GM12878 (cell line): Measurements from ENCODE around the gene DPYSL3. TPM values are rescaled to one million over a fixed set of nuclear protein-coding genes. Genes with fewer than 3 reads are reported as not detected.

Source experiments
- ATAC-seq: fragments of 200-7000 bp; cut with Tn5 transposase; 3 replicates; pipeline ENCODE4 v1.9.1; 2020; ENCODE audit warnings: mild to moderate bottlenecking, moderate library complexity
- BruUV-seq: library from RNA; stranded (reverse); fragments of 400-500 nt; replicated peaks from 2 replicates; lab custom pipeline; 2021; lab: Mats Ljungman, UMichigan
- CTCF ChIA-PET: fragments of 300-600 bp; sonication (Branson Sonifier 250); formaldehyde crosslinking; extraction: SDS; loops from one replicate; lab custom pipeline; 2021; ENCODE audit warnings: inconsistent platforms; lab: Yijun Ruan, JAX
- POLR2A ChIA-PET: fragments of 350-600 bp; formaldehyde crosslinking; extraction: SDS; loops from one replicate; lab custom pipeline; 2021; ENCODE audit warnings: inconsistent platforms; lab: Charles Lee
- RAD21 ChIA-PET: fragments of 300-600 bp; sonication (Branson Sonifier 250); formaldehyde crosslinking; loops from one replicate; lab custom pipeline; 2023; ENCODE audit warnings: antibody characterized with exemption; ENCODE audit not compliant: unreplicated experiment; lab: Charles Lee
- SMC1A ChIA-PET: fragments of 300-600 bp; sonication (Branson Sonifier 250); formaldehyde crosslinking; loops from one replicate; lab custom pipeline; 2023; ENCODE audit not compliant: unreplicated experiment, uncharacterized antibody; lab: Charles Lee
- DNase-seq: peaks from one replicate; pipeline ENCODE4 v3.0.0-alpha.2; 2011; ENCODE audit warnings: low read depth, low spot score
- FAIRE-seq: peaks from 3 replicates; lab custom pipeline; 2011; peaks lifted over from hg19 to GRCh38; lab: Jason Lieb, UNC
- H2AFZ ChIP-seq: 2 replicates; pipeline ENCODE4 v1.6.0; 2011; ENCODE audit warnings: low read depth, low read length, control low read depth; ENCODE audit not compliant: control insufficient read depth
- H3K27ac ChIP-seq: 2 replicates; pipeline ENCODE4 v1.5.1; 2011; ENCODE audit warnings: control low read depth; ENCODE audit not compliant: control insufficient read depth, insufficient read depth
- H3K27me3 ChIP-seq, 2 experiments: replicated peaks in 1 of 2; 2 replicates each; pipeline versions ENCODE4 v1.6.0 to v1.6.1; 2011; ENCODE audit warnings: low read length in 1 of 2; ENCODE audit not compliant: control insufficient read depth in 2 of 2, insufficient read depth in 2 of 2
- H3K36me3 ChIP-seq, 2 experiments: 2 replicates each; pipeline ENCODE4 v1.5.1; 2011; ENCODE audit warnings: low read length in 1 of 2; ENCODE audit not compliant: control insufficient read depth in 2 of 2, insufficient read depth in 2 of 2
- H3K4me1 ChIP-seq: 2 replicates; pipeline ENCODE4 v1.6.1; 2011; ENCODE audit warnings: mild to moderate bottlenecking, low read length, moderate library complexity, mixed read lengths; ENCODE audit not compliant: control insufficient read depth, insufficient read depth
- H3K4me2 ChIP-seq: 2 replicates; pipeline ENCODE4 v1.6.0; 2011; ENCODE audit warnings: control low read depth; ENCODE audit not compliant: control insufficient read depth, insufficient read depth
- H3K4me3 ChIP-seq: fragments of 200-600 bp; sonication (generic); 2 replicates; pipeline ENCODE4 v1.5.1; 2016
- H3K79me2 ChIP-seq: 2 replicates; pipeline ENCODE4 v1.6.0; 2011; ENCODE audit warnings: low read length; ENCODE audit not compliant: control insufficient read depth, insufficient read depth
- H3K9ac ChIP-seq: 2 replicates; pipeline ENCODE4 v1.8.0; 2011; ENCODE audit warnings: low read length, control low read depth, mixed read lengths; ENCODE audit not compliant: control insufficient read depth, insufficient read depth
- H3K9me3 ChIP-seq: replicated peaks from 3 replicates; pipeline ENCODE4 v1.5.1; 2011; ENCODE audit warnings: mild to moderate bottlenecking, low read length; ENCODE audit not compliant: control insufficient read depth, insufficient read depth
- H4K20me1 ChIP-seq: 2 replicates; pipeline ENCODE4 v1.6.0; 2011; ENCODE audit not compliant: control insufficient read depth, insufficient read depth
- ATF3 ChIP-seq: IDR thresholded peaks from 2 replicates; pipeline ENCODE4 v1.6.1; 2011; ENCODE audit warnings: low read depth, mild to moderate bottlenecking, low read length, moderate library complexity, borderline replicate concordance; ENCODE audit errors: extremely low read depth
- CREM ChIP-seq: IDR thresholded peaks from 2 replicates; pipeline ENCODE4 v1.6.1; 2014; ENCODE audit warnings: antibody characterized with exemption, low read depth
- FOXK2 ChIP-seq: fragments of 450-650 bp; IDR thresholded peaks from 2 replicates; pipeline ENCODE4 v1.6.1; 2017; ENCODE audit warnings: mild to moderate bottlenecking, moderate library complexity
- IKZF1 ChIP-seq: fragments of 450-650 bp; conservative IDR thresholded peaks from 2 replicates; pipeline ENCODE4 v1.6.1; 2017; ENCODE audit warnings: antibody characterized with exemption, mild to moderate bottlenecking
- JUNB ChIP-seq: IDR thresholded peaks from 2 replicates; pipeline ENCODE4 v1.6.1; 2016; ENCODE audit warnings: antibody characterized with exemption, mild to moderate bottlenecking
- KDM1A ChIP-seq: fragments of 200-600 bp; sonication (generic); IDR thresholded peaks from 2 replicates; pipeline ENCODE4 v1.6.1; 2016; ENCODE audit warnings: borderline replicate concordance
- MTA2 ChIP-seq: fragments of 450-650 bp; IDR thresholded peaks from 2 replicates; pipeline ENCODE4 v1.6.1; 2016; ENCODE audit warnings: low read depth, mild to moderate bottlenecking, moderate library complexity
- MYB ChIP-seq: fragments of 150-350 bp; IDR thresholded peaks from 2 replicates; pipeline ENCODE4 v1.6.1; 2014; ENCODE audit warnings: mild to moderate bottlenecking, low read depth, low read length, borderline replicate concordance
- PAX5 ChIP-seq: IDR thresholded peaks from 2 replicates; pipeline ENCODE4 v1.6.1; 2011; ENCODE audit warnings: low read depth, low read length, borderline replicate concordance
- POU2F2 ChIP-seq: IDR thresholded peaks from 3 replicates; pipeline ENCODE4 v1.6.1; 2011; ENCODE audit warnings: low read depth, mild to moderate bottlenecking, low read length, borderline replicate concordance
- SIN3A ChIP-seq: IDR thresholded peaks from 2 replicates; pipeline ENCODE4 v1.6.1; 2012; ENCODE audit warnings: low read depth, low read length, improper control_type of control experiment
- SIX5 ChIP-seq: IDR thresholded peaks from 2 replicates; pipeline ENCODE4 v1.6.1; 2011; ENCODE audit warnings: mild to moderate bottlenecking, low read depth, low read length, moderate library complexity; ENCODE audit not compliant: severe bottlenecking
- SMAD5 ChIP-seq: IDR thresholded peaks from 2 replicates; pipeline ENCODE4 v1.6.1; 2016; ENCODE audit warnings: antibody characterized with exemption, low read depth
- STAT1 ChIP-seq: fragments of 450-650 bp; conservative IDR thresholded peaks from 2 replicates; pipeline ENCODE4 v1.6.1; 2014; ENCODE audit warnings: antibody characterized with exemption, mild to moderate bottlenecking
- WRNIP1 ChIP-seq: IDR thresholded peaks from 2 replicates; pipeline ENCODE4 v1.6.1; 2011; ENCODE audit warnings: low read depth, low read length, improper control_type of control experiment, borderline replicate concordance
- YY1 ChIP-seq: IDR thresholded peaks from 2 replicates; pipeline ENCODE4 v1.6.1; 2011; ENCODE audit warnings: low read depth, mild to moderate bottlenecking, low read length
- WGBS: methylation state at CpG from one replicate; pipeline ENCODE4 v1.1.6; 2016; ENCODE audit warnings: low lambda C conversion rate; ENCODE audit not compliant: insufficient replicate concordance, insufficient coverage; ENCODE audit errors: missing lambda C conversion rate; 5-methylcytosine and 5-hydroxymethylcytosine counted together
- in situ Hi-C: fragments of 300-500 bp; cut with MboI; formaldehyde crosslinking; loops from 9 replicates; pipeline ENCODE4 v1.14.3; 2018; ENCODE audit warnings: mixed read lengths
- intact Hi-C: fragments of 100-400 bp; cut with micrococcal nuclease; formaldehyde crosslinking; loops from one replicate; pipeline ENCODE4 v1.14.2; 2022; ENCODE audit not compliant: unreplicated experiment
- polyA plus RNA-seq, 11 experiments: library from polyadenylated mRNA; depleted of rRNA in 4 of 11; unstranded in 6 of 11; stranded (reverse) in 5 of 11; fragments of >200 nt; fragmentation: Nextera tagmentation in 4 of 11; fragmentation: Illumina TruSeq in 1 of 11; extraction: Ambion mirVana in 4 of 11; extraction: Trizol in 1 of 11; gene quantifications; 1 replicate in 1 of 11; 2 replicates in 10 of 11; pipeline versions ENCODE4 v1.2.1 to v1.2.3, GENCODE V29; 2011 to 2016; ENCODE audit warnings: inconsistent platforms in 2 of 11, missing spikeins in 2 of 11, low read depth in 1 of 11
- total RNA-seq, 4 experiments: library from RNA; depleted of rRNA in 3 of 4; stranded (reverse); fragments of >200 nt in 3 of 4; fragmentation: Illumina TruSeq in 1 of 4; extraction: Trizol in 1 of 4; gene quantifications; 2 replicates each; pipeline versions ENCODE4 v1.2.1 to v1.2.3, GENCODE V29; 2013 to 2021
- TF ChIP-seq, protein P1 (sequence below): fragments of 450-650 bp; IDR thresholded peaks from 2 replicates; pipeline ENCODE4 v1.6.1; 2018; ENCODE audit warnings: mild to moderate bottlenecking, low read depth, moderate library complexity; ENCODE audit not compliant: partially characterized antibody
- TF ChIP-seq, protein P2 (sequence below): fragments of 450-650 bp; IDR thresholded peaks from 2 replicates; pipeline ENCODE4 v1.6.1; 2017; ENCODE audit warnings: mild to moderate bottlenecking, moderate library complexity

Gene DPYSL3
- total and polyA plus RNA-seq, 10 of the 15 experiments (the other 5 are each of a cell fraction or from before 2014, with no cell fraction given): 0.08 to 1.5 (median 0.45) TPM; not detected in 1

DNA sequence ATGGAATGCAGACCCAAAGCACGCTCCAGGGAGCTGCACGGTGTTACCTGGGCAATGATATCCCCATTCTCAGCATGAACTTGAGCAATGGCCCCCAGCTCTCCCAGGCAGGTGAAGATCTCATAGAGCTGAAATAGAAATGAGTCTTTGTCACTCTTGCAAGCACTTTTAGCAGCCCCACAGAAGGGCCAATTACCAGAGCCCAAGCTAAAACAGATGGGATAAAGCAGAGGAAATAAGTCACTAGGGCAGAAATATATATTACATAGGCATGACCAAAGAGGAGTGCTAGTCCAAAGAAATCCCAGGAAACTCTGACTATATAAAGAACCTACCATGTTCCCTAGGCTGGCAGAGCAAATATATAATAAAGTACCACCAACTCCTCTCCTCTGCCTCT is 97.3 kb downstream of the DPYSL3 start:
- no peaks in the 10 kb centered on the region for H3K36me3 ChIP-seq
- in situ Hi-C loops: no loop called here
- H3K9ac ChIP-seq: no peak overlapping the region
- no peaks in the 10 kb centered on the region for H3K4me1 ChIP-seq
- ChIA-PET POLR2A (no interaction called here), RAD21 (no interaction called here), SMC1A (no interaction called here), CTCF (interaction anchor here (0.6 to 1.6 kb wide), 3 partner anchors 15 to 873 kb away, joined by 3 read pairs; no protein-coding TSS in a partner anchor)
- no peak overlapping the region for H3K4me3 ChIP-seq
- no peaks in the 10 kb centered on the region for H4K20me1 ChIP-seq
- no peaks in the 10 kb centered on the region for H3K27me3 ChIP-seq
- H3K27ac ChIP-seq: no peak overlapping the region
- no TSS peak for BruUV-seq
- no peaks in the 10 kb centered on the region for H3K79me2 ChIP-seq
- H3K9me3 ChIP-seq: no peaks in the 10 kb centered on the region
- WGBS: 0% methylated on average over 2 of the region's 2 CpGs
- ATAC-seq (no peak), DNase-seq (no peak), FAIRE-seq (no peak)
- H2AFZ ChIP-seq: no peak overlapping the region
- intact Hi-C loops: no loop called here
- no peak overlapping the region for H3K4me2 ChIP-seq
- TF ChIP-seq IKZF1: no peak
- TF ChIP-seq MYB: no peak
- TF ChIP-seq SIN3A: no peak
- TF ChIP-seq YY1: no peak
- TF ChIP-seq KDM1A: no peak
- no peak for TF ChIP-seq JUNB
- TF ChIP-seq SMAD5: no peak
- TF ChIP-seq, protein P1, sequence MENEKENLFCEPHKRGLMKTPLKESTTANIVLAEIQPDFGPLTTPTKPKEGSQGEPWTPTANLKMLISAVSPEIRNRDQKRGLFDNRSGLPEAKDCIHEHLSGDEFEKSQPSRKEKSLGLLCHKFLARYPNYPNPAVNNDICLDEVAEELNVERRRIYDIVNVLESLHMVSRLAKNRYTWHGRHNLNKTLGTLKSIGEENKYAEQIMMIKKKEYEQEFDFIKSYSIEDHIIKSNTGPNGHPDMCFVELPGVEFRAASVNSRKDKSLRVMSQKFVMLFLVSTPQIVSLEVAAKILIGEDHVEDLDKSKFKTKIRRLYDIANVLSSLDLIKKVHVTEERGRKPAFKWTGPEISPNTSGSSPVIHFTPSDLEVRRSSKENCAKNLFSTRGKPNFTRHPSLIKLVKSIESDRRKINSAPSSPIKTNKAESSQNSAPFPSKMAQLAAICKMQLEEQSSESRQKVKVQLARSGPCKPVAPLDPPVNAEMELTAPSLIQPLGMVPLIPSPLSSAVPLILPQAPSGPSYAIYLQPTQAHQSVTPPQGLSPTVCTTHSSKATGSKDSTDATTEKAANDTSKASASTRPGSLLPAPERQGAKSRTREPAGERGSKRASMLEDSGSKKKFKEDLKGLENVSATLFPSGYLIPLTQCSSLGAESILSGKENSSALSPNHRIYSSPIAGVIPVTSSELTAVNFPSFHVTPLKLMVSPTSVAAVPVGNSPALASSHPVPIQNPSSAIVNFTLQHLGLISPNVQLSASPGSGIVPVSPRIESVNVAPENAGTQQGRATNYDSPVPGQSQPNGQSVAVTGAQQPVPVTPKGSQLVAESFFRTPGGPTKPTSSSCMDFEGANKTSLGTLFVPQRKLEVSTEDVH: no peak
- TF ChIP-seq WRNIP1: no peak
- no peak for TF ChIP-seq FOXK2
- no peak for TF ChIP-seq MTA2
- TF ChIP-seq STAT1: no peak
- TF ChIP-seq, protein P2, sequence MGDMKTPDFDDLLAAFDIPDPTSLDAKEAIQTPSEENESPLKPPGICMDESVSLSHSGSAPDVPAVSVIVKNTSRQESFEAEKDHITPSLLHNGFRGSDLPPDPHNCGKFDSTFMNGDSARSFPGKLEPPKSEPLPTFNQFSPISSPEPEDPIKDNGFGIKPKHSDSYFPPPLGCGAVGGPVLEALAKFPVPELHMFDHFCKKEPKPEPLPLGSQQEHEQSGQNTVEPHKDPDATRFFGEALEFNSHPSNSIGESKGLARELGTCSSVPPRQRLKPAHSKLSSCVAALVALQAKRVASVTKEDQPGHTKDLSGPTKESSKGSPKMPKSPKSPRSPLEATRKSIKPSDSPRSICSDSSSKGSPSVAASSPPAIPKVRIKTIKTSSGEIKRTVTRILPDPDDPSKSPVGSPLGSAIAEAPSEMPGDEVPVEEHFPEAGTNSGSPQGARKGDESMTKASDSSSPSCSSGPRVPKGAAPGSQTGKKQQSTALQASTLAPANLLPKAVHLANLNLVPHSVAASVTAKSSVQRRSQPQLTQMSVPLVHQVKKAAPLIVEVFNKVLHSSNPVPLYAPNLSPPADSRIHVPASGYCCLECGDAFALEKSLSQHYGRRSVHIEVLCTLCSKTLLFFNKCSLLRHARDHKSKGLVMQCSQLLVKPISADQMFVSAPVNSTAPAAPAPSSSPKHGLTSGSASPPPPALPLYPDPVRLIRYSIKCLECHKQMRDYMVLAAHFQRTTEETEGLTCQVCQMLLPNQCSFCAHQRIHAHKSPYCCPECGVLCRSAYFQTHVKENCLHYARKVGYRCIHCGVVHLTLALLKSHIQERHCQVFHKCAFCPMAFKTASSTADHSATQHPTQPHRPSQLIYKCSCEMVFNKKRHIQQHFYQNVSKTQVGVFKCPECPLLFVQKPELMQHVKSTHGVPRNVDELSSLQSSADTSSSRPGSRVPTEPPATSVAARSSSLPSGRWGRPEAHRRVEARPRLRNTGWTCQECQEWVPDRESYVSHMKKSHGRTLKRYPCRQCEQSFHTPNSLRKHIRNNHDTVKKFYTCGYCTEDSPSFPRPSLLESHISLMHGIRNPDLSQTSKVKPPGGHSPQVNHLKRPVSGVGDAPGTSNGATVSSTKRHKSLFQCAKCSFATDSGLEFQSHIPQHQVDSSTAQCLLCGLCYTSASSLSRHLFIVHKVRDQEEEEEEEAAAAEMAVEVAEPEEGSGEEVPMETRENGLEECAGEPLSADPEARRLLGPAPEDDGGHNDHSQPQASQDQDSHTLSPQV: no peak
- no peak for TF ChIP-seq ATF3
- TF ChIP-seq SIX5: no peak
- no peak for TF ChIP-seq POU2F2
- no peak for TF ChIP-seq CREM
- TF ChIP-seq PAX5: no peak
